Left ventricle myocardium inferior (tissue), 1 donor: ENCODE measurements around the gene SPARCL1. TPM values are rescaled to one million over a fixed set of nuclear protein-coding genes. Genes with fewer than 3 reads are reported as not detected.

ENCODE experiments used
- DNase-seq: peaks from one replicate; pipeline ENCODE4 v3.0.0-alpha.2; 2020
- H3K27ac ChIP-seq: fragments of 200-600 bp; replicated peaks from 2 replicates; pipeline ENCODE4 v1.8.0; 2021
- H3K27me3 ChIP-seq: fragments of 200-600 bp; 2 replicates; pipeline ENCODE4 v1.8.0; 2021; ENCODE audit warnings: low read depth
- H3K36me3 ChIP-seq: fragments of 200-600 bp; 2 replicates; pipeline ENCODE4 v1.8.0; 2021
- H3K4me1 ChIP-seq: fragments of 200-600 bp; 2 replicates; pipeline ENCODE4 v1.8.0; 2021
- H3K4me3 ChIP-seq: fragments of 200-600 bp; 2 replicates; pipeline ENCODE4 v1.8.0; 2021; ENCODE audit warnings: mild to moderate bottlenecking, moderate library complexity
- H3K9me3 ChIP-seq: fragments of 200-600 bp; replicated peaks from 2 replicates; pipeline ENCODE4 v1.8.0; 2021
- intact Hi-C: fragments of 100-400 bp; cut with micrococcal nuclease; formaldehyde crosslinking; loops from one replicate; pipeline ENCODE4 v1.11.0; 2022
- total RNA-seq: library from RNA; stranded (reverse); fragmentation: NEBNext Ultra II Directional; extraction: Animal tissue kit (Norgen Biotek cat#: 25700); gene quantifications from one replicate; pipeline ENCODE4 v1.2.1, GENCODE V29; 2021
- TF ChIP-seq, protein P1 (sequence below): fragments of 200-600 bp; IDR thresholded peaks from 2 replicates; pipeline ENCODE4 v1.8.0; 2021; ENCODE audit warnings: antibody characterized with exemption, mild to moderate bottlenecking, borderline replicate concordance
- donor health status: DM: no; HTN: yes; CAD: no; lungs with severe emphysema.

Gene SPARCL1
- total RNA-seq, 1 donor from 2014 or later, result 292 TPM

DNA sequence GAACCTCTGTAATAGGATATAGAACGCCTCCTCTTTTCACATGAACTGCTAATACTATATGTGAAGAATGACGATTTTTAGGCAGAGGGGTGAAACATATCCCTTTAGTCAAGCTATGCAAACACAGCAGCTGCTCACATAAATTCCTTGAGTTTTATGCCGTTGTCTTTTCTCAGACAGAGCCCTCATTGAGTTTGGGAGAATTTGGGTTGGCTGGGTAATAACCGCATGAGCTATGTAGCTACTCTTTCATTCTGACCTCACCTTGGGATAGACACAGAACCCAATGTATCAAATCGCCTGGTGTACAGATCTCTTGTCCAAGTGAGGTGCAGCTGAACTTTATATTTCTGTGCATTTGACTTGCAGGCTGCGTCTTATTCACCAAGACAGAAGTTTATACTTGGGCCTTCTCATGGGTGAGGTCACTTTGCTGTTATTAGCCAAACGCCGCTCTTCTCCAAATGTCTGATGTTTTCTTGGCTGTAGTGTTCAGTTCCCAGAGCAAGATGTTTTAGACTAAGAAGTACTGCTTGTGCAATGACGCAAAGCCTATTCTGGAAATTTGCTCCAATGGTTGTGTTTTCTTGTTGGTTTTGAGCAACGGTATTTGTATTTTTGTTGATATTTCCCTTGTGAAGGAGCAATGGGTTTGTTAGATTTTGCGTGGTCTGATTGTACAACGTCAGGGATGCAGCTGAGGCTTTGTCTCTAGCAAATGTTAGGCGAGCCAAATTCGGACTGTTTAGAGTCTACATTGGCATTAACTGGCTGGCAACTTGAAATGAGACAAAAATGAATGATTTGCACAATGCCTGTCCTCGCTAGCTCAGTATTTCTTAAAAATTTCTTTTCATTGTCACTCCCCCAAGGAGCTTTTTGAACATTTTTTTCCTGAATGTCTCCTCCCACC lies 11.2 kb upstream of the SPARCL1 start:
- H3K36me3 ChIP-seq, result no peaks in the 10 kb centered on the region
- H3K4me1 ChIP-seq, result peaks cover 31% of the 10 kb centered on the region
- TF ChIP-seq, protein P1, sequence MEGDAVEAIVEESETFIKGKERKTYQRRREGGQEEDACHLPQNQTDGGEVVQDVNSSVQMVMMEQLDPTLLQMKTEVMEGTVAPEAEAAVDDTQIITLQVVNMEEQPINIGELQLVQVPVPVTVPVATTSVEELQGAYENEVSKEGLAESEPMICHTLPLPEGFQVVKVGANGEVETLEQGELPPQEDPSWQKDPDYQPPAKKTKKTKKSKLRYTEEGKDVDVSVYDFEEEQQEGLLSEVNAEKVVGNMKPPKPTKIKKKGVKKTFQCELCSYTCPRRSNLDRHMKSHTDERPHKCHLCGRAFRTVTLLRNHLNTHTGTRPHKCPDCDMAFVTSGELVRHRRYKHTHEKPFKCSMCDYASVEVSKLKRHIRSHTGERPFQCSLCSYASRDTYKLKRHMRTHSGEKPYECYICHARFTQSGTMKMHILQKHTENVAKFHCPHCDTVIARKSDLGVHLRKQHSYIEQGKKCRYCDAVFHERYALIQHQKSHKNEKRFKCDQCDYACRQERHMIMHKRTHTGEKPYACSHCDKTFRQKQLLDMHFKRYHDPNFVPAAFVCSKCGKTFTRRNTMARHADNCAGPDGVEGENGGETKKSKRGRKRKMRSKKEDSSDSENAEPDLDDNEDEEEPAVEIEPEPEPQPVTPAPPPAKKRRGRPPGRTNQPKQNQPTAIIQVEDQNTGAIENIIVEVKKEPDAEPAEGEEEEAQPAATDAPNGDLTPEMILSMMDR, result no peak
- H3K27ac ChIP-seq, result peak overlapping the region; percentile 81
- H3K4me3 ChIP-seq, result no peak overlapping the region
- intact Hi-C loops, result loop anchor here (10.0 kb wide), 2 partner anchors 134 to 304 kb away; no protein-coding TSS in a partner anchor
- no peak for DNase-seq
- no peaks in the 10 kb centered on the region for H3K27me3 ChIP-seq
- no peaks in the 10 kb centered on the region for H3K9me3 ChIP-seq

DNA sequence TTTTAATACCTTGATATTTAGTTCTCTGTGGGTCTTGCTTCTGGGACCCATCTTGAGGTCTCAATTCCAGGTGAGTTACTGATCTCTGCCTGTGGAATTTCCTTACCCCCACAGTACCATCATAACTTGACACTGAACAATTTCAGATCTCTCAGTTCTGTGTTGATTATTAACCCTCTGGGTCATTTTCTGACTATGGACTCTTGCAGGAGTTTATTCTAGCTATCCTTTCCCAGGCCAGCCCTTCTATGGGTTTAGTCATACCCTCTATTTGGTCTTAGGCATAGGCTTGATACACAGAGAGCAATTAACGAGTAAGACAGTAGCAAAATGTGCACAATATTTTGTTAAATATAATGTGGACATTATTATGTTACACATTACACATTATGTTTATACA lies 3.7 kb upstream of the SPARCL1 start:
- Histone ChIP-seq H3K4me3 (no peak overlapping the region), H3K27me3 (no peaks in the 10 kb centered on the region), H3K9me3 (no peaks in the 10 kb centered on the region), H3K36me3 (no peaks in the 10 kb centered on the region), H3K27ac (peak overlapping the region; percentile 93), H3K4me1 (peaks cover 35% of the 10 kb centered on the region)
- intact Hi-C loops, result no loop called here
- TF ChIP-seq, protein P1, result no peak
- no peak for DNase-seq

DNA sequence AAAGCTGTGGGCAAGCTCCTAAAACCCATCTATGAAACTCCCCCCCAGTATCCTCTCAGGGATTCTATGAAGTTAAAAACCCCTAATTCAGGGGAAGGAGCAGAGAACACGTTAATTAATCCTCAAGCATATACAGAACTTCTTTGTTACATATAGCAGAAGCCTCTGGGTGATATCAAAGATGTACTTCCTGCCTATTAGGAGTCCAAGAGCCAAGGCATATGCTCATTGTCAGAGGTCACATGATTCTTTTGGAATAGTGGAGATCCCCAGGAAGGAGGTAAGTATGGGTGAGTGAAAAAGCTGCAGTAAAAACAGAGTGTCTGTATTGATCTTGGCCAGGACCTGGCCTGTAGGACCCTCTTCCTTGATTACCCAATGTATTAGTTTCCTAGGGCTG lies 2.9 kb upstream of the SPARCL1 start:
- Histone ChIP-seq H3K9me3 (no peaks in the 10 kb centered on the region), H3K4me3 (no peak overlapping the region), H3K27ac (peak overlapping the region; percentile 93), H3K4me1 (peaks cover 37% of the 10 kb centered on the region), H3K36me3 (no peaks in the 10 kb centered on the region), H3K27me3 (no peaks in the 10 kb centered on the region)
- no peak for DNase-seq
- intact Hi-C loops, result no loop called here
- TF ChIP-seq, protein P1, result no peak

DNA sequence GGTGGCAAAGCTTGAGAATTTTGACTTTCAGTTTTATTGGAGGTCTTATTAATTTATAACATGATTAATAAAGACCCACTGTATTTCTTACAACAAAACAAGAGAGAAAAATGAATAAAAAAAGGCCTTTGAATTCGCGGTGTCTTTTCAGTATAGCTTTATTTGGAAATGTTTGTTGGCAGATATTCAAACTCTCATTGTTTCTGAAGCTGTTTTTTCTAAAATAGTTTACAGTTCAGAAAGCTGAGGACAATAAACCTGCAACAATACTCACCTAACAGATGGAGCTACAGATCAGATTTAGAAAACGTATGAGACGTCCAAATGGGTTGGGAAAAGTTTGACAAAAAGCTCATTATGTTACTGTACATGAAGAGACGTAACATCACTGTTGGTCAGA lies 2.4 kb upstream of the SPARCL1 start:
- no peaks in the 10 kb centered on the region for H3K27me3 ChIP-seq
- H3K9me3 ChIP-seq, result no peaks in the 10 kb centered on the region
- no peaks in the 10 kb centered on the region for H3K36me3 ChIP-seq
- TF ChIP-seq, protein P1, result no peak
- H3K4me3 ChIP-seq, result peak overlapping the region; percentile 63
- intact Hi-C loops, result no loop called here
- peak overlapping the region; percentile 93 for H3K27ac ChIP-seq
- H3K4me1 ChIP-seq, result peaks cover 39% of the 10 kb centered on the region
- no peak for DNase-seq

DNA sequence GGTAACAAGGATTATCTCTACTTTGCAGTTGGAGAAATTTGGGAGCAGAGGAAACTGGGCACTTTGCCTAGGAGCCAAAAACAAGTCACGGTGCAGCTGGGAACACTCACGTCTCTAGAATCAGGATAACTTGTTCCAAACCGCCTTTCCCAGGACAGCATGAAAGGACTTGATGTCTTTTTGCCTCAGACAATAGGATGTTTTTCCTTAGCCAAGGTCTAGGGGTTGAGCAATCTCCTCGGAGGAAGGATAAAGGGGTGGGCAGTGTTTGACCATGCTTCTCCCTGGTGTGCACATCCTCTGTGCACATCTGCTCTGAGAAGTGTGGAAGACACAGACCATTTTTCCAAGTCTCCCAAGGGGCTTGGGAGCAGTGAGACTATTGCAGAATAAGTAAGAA lies 1.7 kb upstream of the SPARCL1 start:
- Histone ChIP-seq H3K27me3 (no peaks in the 10 kb centered on the region), H3K4me3 (peak overlapping the region; percentile 63), H3K4me1 (peaks cover 44% of the 10 kb centered on the region), H3K9me3 (no peaks in the 10 kb centered on the region), H3K36me3 (no peaks in the 10 kb centered on the region), H3K27ac (peak overlapping the region; percentile 93)
- TF ChIP-seq, protein P1, result no peak
- intact Hi-C loops, result no loop called here
- DNase-seq, result peak; percentile 67
